Activated effector memory CD4-positive, alpha-beta T cell treated with anti-CD3 and anti-CD28 coated beads, Interleukin-2, amount 50 U/mL, for 16 hours (primary cell): Measurements from ENCODE around the gene SPAG6.
A peak's percentile ranks its signal among the peaks of the same experiment; 100 is the strongest.
"Not testable (repeated sequence)": the region's sequence is repeated elsewhere in the genome, so short reads cannot be mapped to it uniquely, and the experiment has no call there.

Experiments used
- DNase-seq: peaks from one replicate; pipeline ENCODE4 v3.0.0-alpha.2; 2020

Gene SPAG6

GRCh38 chr10:22345301-22346095 is at the start of gene SPAG6:
Gene SPAG6 (plus strand): TSS chr10:22345496. CDS start chr10:22345612, 116 bp downstream.
- peak; percentile 82 for DNase-seq

GRCh38 chr10:22301193-22301592 is 44.1 kb upstream of the SPAG6 start:
- DNase-seq = no peak

- DNase-seq = no peak
These were observed 41.8 kb upstream of the SPAG6 start for GRCh38 chr10:22303461-22303860.

- DNase-seq = no peak
These were observed 39.6 kb upstream of the SPAG6 start for GRCh38 chr10:22305721-22306120.

GRCh38 chr10:22308390-22308789 is 36.9 kb upstream of the SPAG6 start:
- no peak for DNase-seq

GRCh38 chr10:22309180-22310000 is 35.9 kb upstream of the SPAG6 start:
- no peak for DNase-seq

GRCh38 chr10:22310012-22310411 is 35.3 kb upstream of the SPAG6 start:
- DNase-seq = not testable (repeated sequence)

- no peak for DNase-seq
These were observed 34.4 kb upstream of the SPAG6 start for GRCh38 chr10:22310928-22311327.

- no peak for DNase-seq
These were observed 30.4 kb upstream of the SPAG6 start for GRCh38 chr10:22314852-22315251.

GRCh38 chr10:22315455-22316285 is 29.6 kb upstream of the SPAG6 start:
- no peak for DNase-seq

- peak; percentile 93 for DNase-seq
These were observed 28.8 kb upstream of the SPAG6 start, which contains the start of gene COMMD3 for GRCh38 chr10:22316286-22317075. Gene COMMD3 (plus strand): TSS chr10:22316388. CDS start chr10:22316418, 30 bp downstream.

- DNase-seq = no peak
These were observed 28.3 kb upstream of the SPAG6 start for GRCh38 chr10:22317076-22317370.

GRCh38 chr10:22317771-22318565 is 27.3 kb upstream of the SPAG6 start:
- DNase-seq = no peak

- no peak for DNase-seq
These were observed 26.5 kb upstream of the SPAG6 start for GRCh38 chr10:22318772-22319171.

- DNase-seq = no peak
These were observed 25.7 kb upstream of the SPAG6 start for GRCh38 chr10:22319547-22319979.

- DNase-seq = no peak
These were observed 25.2 kb upstream of the SPAG6 start for GRCh38 chr10:22319980-22320558.

GRCh38 chr10:22320591-22321155 is 24.6 kb upstream of the SPAG6 start, which contains the start of gene BMI1:
Gene BMI1 (plus strand): TSS chr10:22321099. CDS start chr10:22326450, 5,351 bp downstream.
- peak; percentile 88 for DNase-seq

GRCh38 chr10:22321156-22321923 is 24.0 kb upstream of the SPAG6 start:
- peak; percentile 87 for DNase-seq

GRCh38 chr10:22321924-22322640 is 23.2 kb upstream of the SPAG6 start:
- peak; percentile 77 for DNase-seq
